Peyer's patch (tissue), 4 donors: ENCODE data around the gene TGFBR2. TPM values are rescaled to one million over a fixed set of nuclear protein-coding genes. Genes with fewer than 3 reads are reported as not detected.

ENCODE experiments used
- DNase-seq, 3 donors: peaks; one replicate each; pipeline ENCODE4 v3.0.0-alpha.2; 2017 to 2019
- H3K27ac ChIP-seq, 4 donors: fragments of 200-600 bp; sonication (generic); one replicate each; pipeline ENCODE4 v1.5.1; 2016 to 2019
- H3K27me3 ChIP-seq, 2 donors: fragments of 200-600 bp; sonication (generic); one replicate each; pipeline ENCODE4 v1.5.1; 2019
- H3K36me3 ChIP-seq, 3 donors: fragments of 200-600 bp; sonication (generic); one replicate each; pipeline ENCODE4 v1.5.1; 2016 to 2019
- H3K4me1 ChIP-seq, 4 donors: fragments of 200-600 bp; sonication (generic); one replicate each; pipeline ENCODE4 v1.5.1; 2016 to 2019
- H3K4me3 ChIP-seq, 4 donors: fragments of 200-600 bp; sonication (generic); 1 replicate in 3 of 4; 2 replicates in 1 of 4; pipeline ENCODE4 v1.5.1; 2016 to 2019; ENCODE audit warnings: mild to moderate bottlenecking in 1 of 4
- H3K9me3 ChIP-seq, 4 donors: fragments of 200-600 bp; sonication (generic); one replicate each; pipeline ENCODE4 v1.5.1; 2016 to 2019; ENCODE audit warnings: mild to moderate bottlenecking in 1 of 4
- CTCF ChIP-seq, 6 experiments: fragments of 450-650 bp in 4 of 6; fragments of 200-600 bp in 2 of 6; sonication (generic) in 1 of 6; IDR thresholded peaks; one replicate each; pipeline ENCODE4 v1.5.1; 2017 to 2019; ENCODE audit warnings: antibody characterized with exemption in 6 of 6, mild to moderate bottlenecking in 3 of 6, moderate library complexity in 1 of 6
- POLR2A ChIP-seq, 2 donors: fragments of 450-650 bp; IDR thresholded peaks; one replicate each; pipeline ENCODE4 v1.5.1; 2017; ENCODE audit warnings: antibody characterized with exemption in 2 of 2, mild to moderate bottlenecking in 2 of 2, moderate library complexity in 2 of 2
- total RNA-seq, 4 donors: library from RNA; depleted of rRNA; stranded (reverse); fragments of >200 nt; gene quantifications; one replicate each; pipeline ENCODE4 v1.1.0, GENCODE V29; 2016

The TGFBR2 gene
- total RNA-seq, 4 donors from 2014 or later = 51.8 to 127 (median 105) TPM

GRCh38 chr3:30713885-30714503 is 107.6 kb downstream of the TGFBR2 start:
- H3K27ac ChIP-seq = no peak overlapping the region
- H3K36me3 ChIP-seq = no peaks in the 10 kb centered on the region
- H3K27me3 ChIP-seq = no peaks in the 10 kb centered on the region
- no peak for DNase-seq
- no peak for TF ChIP-seq CTCF (IDR thresholded peaks at IDR 0.05)
- H3K4me3 ChIP-seq = no peak overlapping the region
- H3K4me1 ChIP-seq = no peaks in the 10 kb centered on the region
- no peaks in the 10 kb centered on the region for H3K9me3 ChIP-seq

DNA sequence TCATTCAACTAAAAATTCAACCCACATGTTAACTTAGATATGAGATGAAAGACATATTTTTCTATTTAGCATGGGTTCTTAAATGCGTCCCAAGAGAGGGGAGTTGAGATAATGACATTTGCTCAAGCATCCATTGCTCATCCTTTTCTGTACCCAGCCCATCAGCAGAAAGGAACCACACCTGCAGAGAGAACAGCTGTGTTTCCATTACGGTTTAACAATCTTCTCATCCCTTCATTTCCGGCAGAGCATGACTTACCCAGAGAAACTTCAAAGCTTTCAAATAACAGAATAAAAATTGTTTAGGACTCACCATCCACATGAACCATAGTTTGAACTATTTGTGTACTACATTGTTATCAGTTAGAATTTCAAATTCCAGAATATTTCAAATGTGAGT is 113.1 kb downstream of the TGFBR2 start:
- DNase-seq = no peak
- no peak overlapping the region for H3K4me3 ChIP-seq
- no peaks in the 10 kb centered on the region for H3K36me3 ChIP-seq
- H3K27ac ChIP-seq = no peak overlapping the region
- H3K27me3 ChIP-seq = no peaks in the 10 kb centered on the region
- no peaks in the 10 kb centered on the region for H3K4me1 ChIP-seq
- no peaks in the 10 kb centered on the region for H3K9me3 ChIP-seq
- TF ChIP-seq POLR2A (IDR thresholded peaks at IDR 0.05) (no peak), CTCF (IDR thresholded peaks at IDR 0.05) (no peak)

GRCh38 chr3:30720586-30721313 is 114.3 kb downstream of the TGFBR2 start:
- H3K27me3 ChIP-seq = no peaks in the 10 kb centered on the region
- H3K27ac ChIP-seq = no peak overlapping the region
- no peaks in the 10 kb centered on the region for H3K4me1 ChIP-seq
- H3K36me3 ChIP-seq = no peaks in the 10 kb centered on the region
- H3K4me3 ChIP-seq = no peak overlapping the region
- TF ChIP-seq CTCF (IDR thresholded peaks at IDR 0.05) = no peak
- no peak for TF ChIP-seq POLR2A (IDR thresholded peaks at IDR 0.05)
- no peaks in the 10 kb centered on the region for H3K9me3 ChIP-seq
- DNase-seq = no peak

DNA sequence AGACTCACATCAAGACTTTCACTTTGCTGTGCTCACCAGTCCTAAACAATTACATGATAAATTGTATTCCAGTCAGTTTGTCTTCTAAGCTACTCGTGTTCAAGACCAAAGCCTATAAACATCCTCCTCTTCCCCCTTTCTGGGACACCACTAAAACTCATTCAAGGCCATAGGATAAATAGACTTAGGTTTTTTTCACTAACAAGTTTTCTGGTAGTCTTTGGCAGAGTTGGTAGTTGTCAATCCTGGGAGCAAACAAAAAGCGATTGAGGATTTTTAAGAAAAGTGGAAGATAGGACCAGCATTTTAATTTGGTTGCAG is 114.9 kb downstream of the TGFBR2 start:
- TF ChIP-seq CTCF (IDR thresholded peaks at IDR 0.05) = no peak
- no peak for TF ChIP-seq POLR2A (IDR thresholded peaks at IDR 0.05)
- H3K27me3 ChIP-seq = no peaks in the 10 kb centered on the region
- no peak for DNase-seq
- H3K4me1 ChIP-seq = no peaks in the 10 kb centered on the region
- H3K27ac ChIP-seq = no peak overlapping the region
- H3K4me3 ChIP-seq = no peak overlapping the region
- H3K36me3 ChIP-seq = no peaks in the 10 kb centered on the region
- no peaks in the 10 kb centered on the region for H3K9me3 ChIP-seq

GRCh38 chr3:30723211-30723610 is 116.8 kb downstream of the TGFBR2 start:
- DNase-seq = no peak
- H3K27me3 ChIP-seq = no peaks in the 10 kb centered on the region
- no peaks in the 10 kb centered on the region for H3K4me1 ChIP-seq
- H3K36me3 ChIP-seq = no peaks in the 10 kb centered on the region
- TF ChIP-seq CTCF (IDR thresholded peaks at IDR 0.05) = no peak
- H3K27ac ChIP-seq = no peak overlapping the region
- no peak overlapping the region for H3K4me3 ChIP-seq
- no peaks in the 10 kb centered on the region for H3K9me3 ChIP-seq
